ENCODE measurements around the gene MYO5A. TPM values are rescaled to one million over a fixed set of nuclear protein-coding genes. Genes with fewer than 3 reads are reported as not detected.
"Not testable (repeated sequence)": the region's sequence is repeated elsewhere in the genome, so short reads cannot be mapped to it uniquely, and the experiment has no call there.

Gene MYO5A
- total RNA-seq, 1 donor from 2014 or later = 41.0 TPM

- no peak for DNase-seq (ENCODE audit: low spot score)
- no peaks in the 10 kb centered on the region for H3K4me1 Mint-ChIP-seq (ENCODE audit: low read depth)
- peaks cover 8% of the 10 kb centered on the region for H3K36me3 Mint-ChIP-seq (ENCODE audit: low read depth)
Observed at GRCh38 chr15:52417957-52418356, 110.7 kb downstream of the MYO5A start.

GRCh38 chr15:52417521-52417920 is 111.2 kb downstream of the MYO5A start:
- no peak overlapping the region for H3K4me3 Mint-ChIP-seq (ENCODE audit: unreplicated experiment)
- DNase-seq (ENCODE audit: low spot score) = no peak
- no peak overlapping the region for H3K27ac Mint-ChIP-seq (ENCODE audit: unreplicated experiment)
- H3K36me3 Mint-ChIP-seq (ENCODE audit: low read depth) = peaks cover 8% of the 10 kb centered on the region
- no peaks in the 10 kb centered on the region for H3K9me3 Mint-ChIP-seq (ENCODE audit: low read depth)
- TF ChIP-seq CTCF (IDR thresholded peaks at IDR 0.05) = no peak
- no peaks in the 10 kb centered on the region for H3K27me3 Mint-ChIP-seq (ENCODE audit: low read depth)
- H3K4me1 Mint-ChIP-seq (ENCODE audit: low read depth) = no peaks in the 10 kb centered on the region

More at GRCh38 chr15:52417957-52418356, 110.7 kb downstream of the MYO5A start:
- H3K27ac Mint-ChIP-seq (ENCODE audit: unreplicated experiment) = no peak overlapping the region
- no peaks in the 10 kb centered on the region for H3K27me3 Mint-ChIP-seq (ENCODE audit: low read depth)
- H3K4me3 Mint-ChIP-seq (ENCODE audit: unreplicated experiment) = no peak overlapping the region
- H3K9me3 Mint-ChIP-seq (ENCODE audit: low read depth) = no peaks in the 10 kb centered on the region
- no peak for TF ChIP-seq CTCF (IDR thresholded peaks at IDR 0.05)

GRCh38 chr15:52416566-52416965 is 112.1 kb downstream of the MYO5A start:
- not testable (repeated sequence) for H3K27ac Mint-ChIP-seq (ENCODE audit: unreplicated experiment); H3K27me3 Mint-ChIP-seq (ENCODE audit: low read depth); H3K4me3 Mint-ChIP-seq (ENCODE audit: unreplicated experiment); H3K9me3 Mint-ChIP-seq (ENCODE audit: low read depth); H3K4me1 Mint-ChIP-seq (ENCODE audit: low read depth); H3K36me3 Mint-ChIP-seq (ENCODE audit: low read depth); DNase-seq (ENCODE audit: low spot score)

GRCh38 chr15:52415628-52416027 is 113.1 kb downstream of the MYO5A start:
- Mint-ChIP-seq H3K27ac (ENCODE audit: unreplicated experiment) (no peak overlapping the region), H3K4me1 (ENCODE audit: low read depth) (no peaks in the 10 kb centered on the region), H3K4me3 (ENCODE audit: unreplicated experiment) (no peak overlapping the region), H3K27me3 (ENCODE audit: low read depth) (no peaks in the 10 kb centered on the region), H3K36me3 (ENCODE audit: low read depth) (peaks cover 4% of the 10 kb centered on the region), H3K9me3 (ENCODE audit: low read depth) (no peaks in the 10 kb centered on the region)
- no peak for TF ChIP-seq CTCF (IDR thresholded peaks at IDR 0.05)
- no peak for DNase-seq (ENCODE audit: low spot score)

GRCh38 chr15:52414936-52415335 is 113.7 kb downstream of the MYO5A start:
- Mint-ChIP-seq H3K27ac (ENCODE audit: unreplicated experiment) (no peak overlapping the region), H3K27me3 (ENCODE audit: low read depth) (no peaks in the 10 kb centered on the region), H3K9me3 (ENCODE audit: low read depth) (no peaks in the 10 kb centered on the region), H3K4me1 (ENCODE audit: low read depth) (no peaks in the 10 kb centered on the region), H3K36me3 (ENCODE audit: low read depth) (peaks cover 4% of the 10 kb centered on the region), H3K4me3 (ENCODE audit: unreplicated experiment) (no peak overlapping the region)
- no peak for TF ChIP-seq CTCF (IDR thresholded peaks at IDR 0.05)
- DNase-seq (ENCODE audit: low spot score) = no peak

- Mint-ChIP-seq H3K4me1 (ENCODE audit: low read depth) (peaks cover 7% of the 10 kb centered on the region), H3K9me3 (ENCODE audit: low read depth) (no peaks in the 10 kb centered on the region), H3K27ac (ENCODE audit: unreplicated experiment) (no peak overlapping the region), H3K4me3 (ENCODE audit: unreplicated experiment) (no peak overlapping the region), H3K36me3 (ENCODE audit: low read depth) (peaks cover 6% of the 10 kb centered on the region), H3K27me3 (ENCODE audit: low read depth) (no peaks in the 10 kb centered on the region)
- TF ChIP-seq CTCF (IDR thresholded peaks at IDR 0.05) = no peak
- no peak for DNase-seq (ENCODE audit: low spot score)
Observed at GRCh38 chr15:52408823-52409222, 119.9 kb downstream of the MYO5A start.
